HepG2 (cell line): ENCODE results near the gene ZG16.

Source experiments
- MAF1 ChIP-seq: sonication (generic); formaldehyde crosslinking; IDR thresholded peaks from 2 replicates; pipeline ENCODE4 v1.5.0; 2020; ENCODE audit warnings: missing genetic modification reagents, borderline replicate concordance
- MYC ChIP-seq: sonication (generic); formaldehyde crosslinking; IDR thresholded peaks from 2 replicates; pipeline ENCODE4 v1.9.0; 2021; ENCODE audit warnings: missing genetic modification reagents, borderline replicate concordance
- POLR2A ChIP-seq, 2 experiments: IDR thresholded peaks; 2 replicates each; pipeline ENCODE4 v1.6.1; 2011; ENCODE audit warnings: low read depth in 2 of 2, low read length in 2 of 2, mild to moderate bottlenecking in 1 of 2, moderate library complexity in 1 of 2; ENCODE audit not compliant: insufficient read depth in 1 of 2
- SMC3 ChIP-seq: IDR thresholded peaks from 2 replicates; pipeline ENCODE4 v1.6.1; 2011; ENCODE audit warnings: low read length, improper control_type of control experiment
- ZBTB7A ChIP-seq: sonication (generic); formaldehyde crosslinking; IDR thresholded peaks from 2 replicates; pipeline ENCODE4 v1.8.0; 2022; ENCODE audit warnings: mild to moderate bottlenecking, missing genetic modification reagents
- TF ChIP-seq, protein P1 (sequence below), 2 experiments: IDR thresholded peaks; 2 replicates each; pipeline ENCODE4 v1.6.1; 2011 to 2012; ENCODE audit warnings: low read length in 2 of 2, borderline replicate concordance in 1 of 2, low read depth in 1 of 2, mild to moderate bottlenecking in 1 of 2, moderate library complexity in 1 of 2
- TF ChIP-seq, protein P2 (sequence below): sonication (generic); formaldehyde crosslinking; IDR thresholded peaks from 2 replicates; pipeline ENCODE4 v1.5.0; 2020; ENCODE audit warnings: mild to moderate bottlenecking, missing genetic modification reagents, moderate library complexity
- TF ChIP-seq, protein P3 (sequence below): sonication (generic); formaldehyde crosslinking; IDR thresholded peaks from 2 replicates; pipeline ENCODE4 v1.4.0; 2020; ENCODE audit warnings: missing genetic modification reagents
- TF ChIP-seq, protein P4 (sequence below): conservative IDR thresholded peaks from 2 replicates; pipeline ENCODE4 v1.6.1; 2018; ENCODE audit warnings: missing genetic modification reagents

DNA sequence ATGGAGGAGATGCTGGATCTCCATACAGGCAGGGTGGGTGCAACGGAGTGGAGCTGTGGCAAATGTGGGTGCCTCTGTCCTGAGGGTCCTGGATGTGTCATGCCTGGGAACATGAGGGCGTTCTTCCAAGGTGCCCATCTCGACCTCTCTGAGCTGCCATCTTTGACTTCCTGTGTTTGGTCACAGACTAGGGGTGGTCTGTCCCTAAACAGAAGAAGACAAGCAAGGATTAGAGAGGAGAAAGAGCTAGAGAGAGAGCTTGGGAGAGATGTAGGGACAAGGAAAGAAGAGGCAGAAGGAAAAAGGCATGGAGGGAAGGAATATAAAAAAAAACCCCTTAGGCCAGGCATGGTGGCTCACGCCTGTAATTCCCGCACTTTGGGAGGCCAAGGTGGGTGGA, 3.3 kb upstream of the ZG16 start:
- TF ChIP-seq, protein P1, sequence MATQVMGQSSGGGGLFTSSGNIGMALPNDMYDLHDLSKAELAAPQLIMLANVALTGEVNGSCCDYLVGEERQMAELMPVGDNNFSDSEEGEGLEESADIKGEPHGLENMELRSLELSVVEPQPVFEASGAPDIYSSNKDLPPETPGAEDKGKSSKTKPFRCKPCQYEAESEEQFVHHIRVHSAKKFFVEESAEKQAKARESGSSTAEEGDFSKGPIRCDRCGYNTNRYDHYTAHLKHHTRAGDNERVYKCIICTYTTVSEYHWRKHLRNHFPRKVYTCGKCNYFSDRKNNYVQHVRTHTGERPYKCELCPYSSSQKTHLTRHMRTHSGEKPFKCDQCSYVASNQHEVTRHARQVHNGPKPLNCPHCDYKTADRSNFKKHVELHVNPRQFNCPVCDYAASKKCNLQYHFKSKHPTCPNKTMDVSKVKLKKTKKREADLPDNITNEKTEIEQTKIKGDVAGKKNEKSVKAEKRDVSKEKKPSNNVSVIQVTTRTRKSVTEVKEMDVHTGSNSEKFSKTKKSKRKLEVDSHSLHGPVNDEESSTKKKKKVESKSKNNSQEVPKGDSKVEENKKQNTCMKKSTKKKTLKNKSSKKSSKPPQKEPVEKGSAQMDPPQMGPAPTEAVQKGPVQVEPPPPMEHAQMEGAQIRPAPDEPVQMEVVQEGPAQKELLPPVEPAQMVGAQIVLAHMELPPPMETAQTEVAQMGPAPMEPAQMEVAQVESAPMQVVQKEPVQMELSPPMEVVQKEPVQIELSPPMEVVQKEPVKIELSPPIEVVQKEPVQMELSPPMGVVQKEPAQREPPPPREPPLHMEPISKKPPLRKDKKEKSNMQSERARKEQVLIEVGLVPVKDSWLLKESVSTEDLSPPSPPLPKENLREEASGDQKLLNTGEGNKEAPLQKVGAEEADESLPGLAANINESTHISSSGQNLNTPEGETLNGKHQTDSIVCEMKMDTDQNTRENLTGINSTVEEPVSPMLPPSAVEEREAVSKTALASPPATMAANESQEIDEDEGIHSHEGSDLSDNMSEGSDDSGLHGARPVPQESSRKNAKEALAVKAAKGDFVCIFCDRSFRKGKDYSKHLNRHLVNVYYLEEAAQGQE (IDR thresholded peaks at IDR 0.05; ENCODE audit: borderline replicate concordance in 1 of 2, low read depth in 1 of 2, low read length in 2 of 2): no peak
- TF ChIP-seq, protein P2, sequence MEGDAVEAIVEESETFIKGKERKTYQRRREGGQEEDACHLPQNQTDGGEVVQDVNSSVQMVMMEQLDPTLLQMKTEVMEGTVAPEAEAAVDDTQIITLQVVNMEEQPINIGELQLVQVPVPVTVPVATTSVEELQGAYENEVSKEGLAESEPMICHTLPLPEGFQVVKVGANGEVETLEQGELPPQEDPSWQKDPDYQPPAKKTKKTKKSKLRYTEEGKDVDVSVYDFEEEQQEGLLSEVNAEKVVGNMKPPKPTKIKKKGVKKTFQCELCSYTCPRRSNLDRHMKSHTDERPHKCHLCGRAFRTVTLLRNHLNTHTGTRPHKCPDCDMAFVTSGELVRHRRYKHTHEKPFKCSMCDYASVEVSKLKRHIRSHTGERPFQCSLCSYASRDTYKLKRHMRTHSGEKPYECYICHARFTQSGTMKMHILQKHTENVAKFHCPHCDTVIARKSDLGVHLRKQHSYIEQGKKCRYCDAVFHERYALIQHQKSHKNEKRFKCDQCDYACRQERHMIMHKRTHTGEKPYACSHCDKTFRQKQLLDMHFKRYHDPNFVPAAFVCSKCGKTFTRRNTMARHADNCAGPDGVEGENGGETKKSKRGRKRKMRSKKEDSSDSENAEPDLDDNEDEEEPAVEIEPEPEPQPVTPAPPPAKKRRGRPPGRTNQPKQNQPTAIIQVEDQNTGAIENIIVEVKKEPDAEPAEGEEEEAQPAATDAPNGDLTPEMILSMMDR (CRISPR knock-in tag): no peak
- TF ChIP-seq POLR2A (IDR thresholded peaks at IDR 0.05; ENCODE audit: insufficient read depth in 1 of 2, low read depth in 2 of 2, low read length in 2 of 2): no peak
- TF ChIP-seq ZBTB7A: no peak
- TF ChIP-seq, protein P3, sequence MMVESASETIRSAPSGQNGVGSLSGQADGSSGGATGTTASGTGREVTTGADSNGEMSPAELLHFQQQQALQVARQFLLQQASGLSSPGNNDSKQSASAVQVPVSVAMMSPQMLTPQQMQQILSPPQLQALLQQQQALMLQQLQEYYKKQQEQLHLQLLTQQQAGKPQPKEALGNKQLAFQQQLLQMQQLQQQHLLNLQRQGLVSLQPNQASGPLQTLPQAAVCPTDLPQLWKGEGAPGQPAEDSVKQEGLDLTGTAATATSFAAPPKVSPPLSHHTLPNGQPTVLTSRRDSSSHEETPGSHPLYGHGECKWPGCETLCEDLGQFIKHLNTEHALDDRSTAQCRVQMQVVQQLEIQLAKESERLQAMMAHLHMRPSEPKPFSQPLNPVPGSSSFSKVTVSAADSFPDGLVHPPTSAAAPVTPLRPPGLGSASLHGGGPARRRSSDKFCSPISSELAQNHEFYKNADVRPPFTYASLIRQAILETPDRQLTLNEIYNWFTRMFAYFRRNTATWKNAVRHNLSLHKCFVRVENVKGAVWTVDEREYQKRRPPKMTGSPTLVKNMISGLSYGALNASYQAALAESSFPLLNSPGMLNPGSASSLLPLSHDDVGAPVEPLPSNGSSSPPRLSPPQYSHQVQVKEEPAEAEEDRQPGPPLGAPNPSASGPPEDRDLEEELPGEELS (CRISPR knock-in tag): no peak
- TF ChIP-seq MAF1 (CRISPR knock-in tag): no peak
- TF ChIP-seq SMC3: no peak
- TF ChIP-seq, protein P4, sequence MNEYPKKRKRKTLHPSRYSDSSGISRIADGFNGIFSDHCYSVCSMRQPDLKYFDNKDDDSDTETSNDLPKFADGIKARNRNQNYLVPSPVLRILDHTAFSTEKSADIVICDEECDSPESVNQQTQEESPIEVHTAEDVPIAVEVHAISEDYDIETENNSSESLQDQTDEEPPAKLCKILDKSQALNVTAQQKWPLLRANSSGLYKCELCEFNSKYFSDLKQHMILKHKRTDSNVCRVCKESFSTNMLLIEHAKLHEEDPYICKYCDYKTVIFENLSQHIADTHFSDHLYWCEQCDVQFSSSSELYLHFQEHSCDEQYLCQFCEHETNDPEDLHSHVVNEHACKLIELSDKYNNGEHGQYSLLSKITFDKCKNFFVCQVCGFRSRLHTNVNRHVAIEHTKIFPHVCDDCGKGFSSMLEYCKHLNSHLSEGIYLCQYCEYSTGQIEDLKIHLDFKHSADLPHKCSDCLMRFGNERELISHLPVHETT: no peak
- no peak for TF ChIP-seq MYC (CRISPR knock-in tag)
